ENCODE measurements around the gene PNLIPRP1.

PNLIPRP1 gene

GRCh38 chr10:116587878-116588591 is 2.7 kb upstream of the PNLIPRP1 start:
- H3K36me3 Mint-ChIP-seq: no peaks in the 10 kb centered on the region
- peaks cover 2% of the 10 kb centered on the region for H3K9me3 Mint-ChIP-seq
- DNase-seq (ENCODE audit: low spot score in 2 of 2) (no peak), ATAC-seq (ENCODE audit: low read depth) (no peak)
- H3K4me1 Mint-ChIP-seq: no peaks in the 10 kb centered on the region
- no peak overlapping the region for H3K27ac Mint-ChIP-seq
- H3K27me3 Mint-ChIP-seq: no peaks in the 10 kb centered on the region
- no peak overlapping the region for H3K4me3 Mint-ChIP-seq

GRCh38 chr10:116588995-116589394 is 1.8 kb upstream of the PNLIPRP1 start:
- Mint-ChIP-seq H3K4me3 (no peak overlapping the region), H3K27ac (no peak overlapping the region), H3K27me3 (no peaks in the 10 kb centered on the region)

GRCh38 chr10:116589926-116590325 is 833 bp upstream of the PNLIPRP1 start:
- DNase-seq (ENCODE audit: low spot score in 2 of 2): no peak
- H3K27me3 Mint-ChIP-seq: no peaks in the 10 kb centered on the region
- H3K27ac Mint-ChIP-seq: no peak overlapping the region
- H3K36me3 Mint-ChIP-seq: no peaks in the 10 kb centered on the region
- no peak for ATAC-seq (ENCODE audit: low read depth)
- H3K4me3 Mint-ChIP-seq: no peak overlapping the region
- H3K9me3 Mint-ChIP-seq: peaks cover 2% of the 10 kb centered on the region
- H3K4me1 Mint-ChIP-seq: no peaks in the 10 kb centered on the region

More at GRCh38 chr10:116588995-116589394, 1.8 kb upstream of the PNLIPRP1 start:
- DNase-seq (ENCODE audit: low spot score in 2 of 2) (no peak), ATAC-seq (ENCODE audit: low read depth) (no peak)
- Mint-ChIP-seq H3K4me1 (no peaks in the 10 kb centered on the region), H3K9me3 (peaks cover 2% of the 10 kb centered on the region), H3K36me3 (no peaks in the 10 kb centered on the region)

- ATAC-seq (ENCODE audit: low read depth) (no peak), DNase-seq (ENCODE audit: low spot score in 2 of 2) (no peak)
- no peak overlapping the region for H3K27ac Mint-ChIP-seq
- H3K9me3 Mint-ChIP-seq: no peaks in the 10 kb centered on the region
- H3K27me3 Mint-ChIP-seq: no peaks in the 10 kb centered on the region
- H3K4me1 Mint-ChIP-seq: no peaks in the 10 kb centered on the region
- H3K36me3 Mint-ChIP-seq: no peaks in the 10 kb centered on the region
- H3K4me3 Mint-ChIP-seq: no peak overlapping the region
These were observed 2.5 kb downstream of the PNLIPRP1 start for GRCh38 chr10:116593139-116593740.

- H3K27me3 Mint-ChIP-seq: no peaks in the 10 kb centered on the region
- H3K36me3 Mint-ChIP-seq: no peaks in the 10 kb centered on the region
- H3K4me1 Mint-ChIP-seq: no peaks in the 10 kb centered on the region
- H3K27ac Mint-ChIP-seq: no peak overlapping the region
- H3K9me3 Mint-ChIP-seq: no peaks in the 10 kb centered on the region
- no peak for DNase-seq (ENCODE audit: low spot score in 2 of 2)
- ATAC-seq (ENCODE audit: low read depth): no peak
- H3K4me3 Mint-ChIP-seq: no peak overlapping the region
These were observed 3.8 kb downstream of the PNLIPRP1 start for GRCh38 chr10:116594525-116595035.

GRCh38 chr10:116596062-116596461 is 5.3 kb downstream of the PNLIPRP1 start:
- no peak for DNase-seq (ENCODE audit: low spot score in 2 of 2)
- ATAC-seq (ENCODE audit: low read depth): no peak
- H3K4me3 Mint-ChIP-seq: no peak overlapping the region
- no peak overlapping the region for H3K27ac Mint-ChIP-seq
- H3K36me3 Mint-ChIP-seq: no peaks in the 10 kb centered on the region
- no peaks in the 10 kb centered on the region for H3K27me3 Mint-ChIP-seq
- no peaks in the 10 kb centered on the region for H3K9me3 Mint-ChIP-seq
- no peaks in the 10 kb centered on the region for H3K4me1 Mint-ChIP-seq

GRCh38 chr10:116597543-116597942 is 6.8 kb downstream of the PNLIPRP1 start:
- Mint-ChIP-seq H3K27ac (no peak overlapping the region), H3K4me3 (no peak overlapping the region), H3K4me1 (no peaks in the 10 kb centered on the region), H3K27me3 (no peaks in the 10 kb centered on the region), H3K36me3 (no peaks in the 10 kb centered on the region), H3K9me3 (no peaks in the 10 kb centered on the region)
- no peak for ATAC-seq (ENCODE audit: low read depth)
- DNase-seq (ENCODE audit: low spot score in 2 of 2): no peak

- Mint-ChIP-seq H3K9me3 (no peaks in the 10 kb centered on the region), H3K4me1 (no peaks in the 10 kb centered on the region), H3K4me3 (no peak overlapping the region), H3K27me3 (no peaks in the 10 kb centered on the region), H3K27ac (no peak overlapping the region), H3K36me3 (no peaks in the 10 kb centered on the region)
- no peak for ATAC-seq (ENCODE audit: low read depth)
- no peak for DNase-seq (ENCODE audit: low spot score in 2 of 2)
These were observed 7.6 kb downstream of the PNLIPRP1 start for GRCh38 chr10:116598329-116598728.

- ATAC-seq (ENCODE audit: low read depth) (no peak), DNase-seq (ENCODE audit: low spot score in 2 of 2) (no peak)
- H3K27me3 Mint-ChIP-seq: no peaks in the 10 kb centered on the region
- no peak overlapping the region for H3K4me3 Mint-ChIP-seq
- no peaks in the 10 kb centered on the region for H3K4me1 Mint-ChIP-seq
- H3K36me3 Mint-ChIP-seq: no peaks in the 10 kb centered on the region
- H3K27ac Mint-ChIP-seq: no peak overlapping the region
- H3K9me3 Mint-ChIP-seq: no peaks in the 10 kb centered on the region
These were observed 9.2 kb downstream of the PNLIPRP1 start for GRCh38 chr10:116599991-116600390.

GRCh38 chr10:116602648-116603400 is 12.1 kb downstream of the PNLIPRP1 start:
- no peaks in the 10 kb centered on the region for H3K36me3 Mint-ChIP-seq
- DNase-seq (ENCODE audit: low spot score in 2 of 2) (no peak), ATAC-seq (ENCODE audit: low read depth) (no peak)
- H3K27me3 Mint-ChIP-seq: peaks cover 4% of the 10 kb centered on the region
- H3K4me3 Mint-ChIP-seq: no peak overlapping the region
- no peak overlapping the region for H3K27ac Mint-ChIP-seq
- no peaks in the 10 kb centered on the region for H3K4me1 Mint-ChIP-seq
- H3K9me3 Mint-ChIP-seq: peaks cover 2% of the 10 kb centered on the region

GRCh38 chr10:116606061-116606483 is 15.3 kb downstream of the PNLIPRP1 start:
- Mint-ChIP-seq H3K36me3 (no peaks in the 10 kb centered on the region), H3K4me1 (no peaks in the 10 kb centered on the region), H3K27me3 (peaks cover 7% of the 10 kb centered on the region), H3K9me3 (peaks cover 3% of the 10 kb centered on the region), H3K27ac (no peak overlapping the region), H3K4me3 (no peak overlapping the region)
- no peak for DNase-seq (ENCODE audit: low spot score in 2 of 2)
- ATAC-seq (ENCODE audit: low read depth): no peak

GRCh38 chr10:116607336-116607735 is 16.6 kb downstream of the PNLIPRP1 start:
- no peak overlapping the region for H3K27ac Mint-ChIP-seq
- ATAC-seq (ENCODE audit: low read depth): no peak
- no peak for DNase-seq (ENCODE audit: low spot score in 2 of 2)
- no peaks in the 10 kb centered on the region for H3K36me3 Mint-ChIP-seq
- H3K9me3 Mint-ChIP-seq: peaks cover 3% of the 10 kb centered on the region
- H3K4me1 Mint-ChIP-seq: no peaks in the 10 kb centered on the region
- peaks cover 7% of the 10 kb centered on the region for H3K27me3 Mint-ChIP-seq
- H3K4me3 Mint-ChIP-seq: no peak overlapping the region

- no peak for DNase-seq (ENCODE audit: low spot score in 2 of 2)
- Mint-ChIP-seq H3K27ac (no peak overlapping the region), H3K36me3 (no peaks in the 10 kb centered on the region), H3K4me1 (no peaks in the 10 kb centered on the region), H3K9me3 (peaks cover 3% of the 10 kb centered on the region), H3K4me3 (no peak overlapping the region), H3K27me3 (peaks cover 7% of the 10 kb centered on the region)
- ATAC-seq (ENCODE audit: low read depth): no peak
These were observed 18.2 kb downstream of the PNLIPRP1 start for GRCh38 chr10:116608686-116609594.
